Measurements from ENCODE around the gene ZCCHC24. TPM values are rescaled to one million over a fixed set of nuclear protein-coding genes. Genes with fewer than 3 reads are reported as not detected.

ZCCHC24 gene
- total RNA-seq, 3 donors from 2014 or later (not counting 1 experiment from before 2014, with no cell fraction given): 2.8 to 4.0 (median 3.6) TPM

- H3K9me3 Mint-ChIP-seq: no peaks in the 10 kb centered on the region
- H3K9me3 ChIP-seq (ENCODE audit: control insufficient read depth, insufficient read depth, low read length): no peaks in the 10 kb centered on the region
- H3K4me3 Mint-ChIP-seq: no peak overlapping the region
- no peak for TF ChIP-seq CTCF (IDR thresholded peaks at IDR 0.05)
- H3K27me3 Mint-ChIP-seq (ENCODE audit: low read depth in 2 of 2): no peaks in the 10 kb centered on the region
- peaks cover 0 to 15% of the 10 kb centered on the region in 2 donors for H3K4me1 Mint-ChIP-seq
- H3K4me1 ChIP-seq (ENCODE audit: control insufficient read depth, insufficient read depth, low read length): peaks cover 6% of the 10 kb centered on the region
- no peak for DNase-seq
- H3K36me3 ChIP-seq (ENCODE audit: control insufficient read depth, insufficient read depth, low read length): no peaks in the 10 kb centered on the region
- intact Hi-C loops (cut with micrococcal nuclease): no loop called here
- H3K27ac Mint-ChIP-seq: peak overlapping the region in 1 of 2 donors; percentile 11
- no peak overlapping the region for H3K4me3 ChIP-seq (ENCODE audit: low read length)
- no peaks in the 10 kb centered on the region for H3K27me3 ChIP-seq (ENCODE audit: control insufficient read depth, insufficient read depth, low read length)
- no peak overlapping the region for H3K27ac ChIP-seq (ENCODE audit: low read length)
- no peak for ATAC-seq
- 82% methylated on average over 6 of the region's 6 CpGs for WGBS (ENCODE audit: insufficient coverage)
- H3K36me3 Mint-ChIP-seq: no peaks in the 10 kb centered on the region
Measured at GRCh38 chr10:79392506-79393176, 52.8 kb downstream of the ZCCHC24 start.

- no peak overlapping the region for H3K4me3 ChIP-seq (ENCODE audit: low read length)
- H3K27me3 Mint-ChIP-seq (ENCODE audit: low read depth in 2 of 2): no peaks in the 10 kb centered on the region
- no peaks in the 10 kb centered on the region for H3K36me3 Mint-ChIP-seq
- H3K27me3 ChIP-seq (ENCODE audit: control insufficient read depth, insufficient read depth, low read length): no peaks in the 10 kb centered on the region
- no peaks in the 10 kb centered on the region for H3K9me3 Mint-ChIP-seq
- DNase-seq: no peak
- intact Hi-C loops (cut with micrococcal nuclease): no loop called here
- no peak overlapping the region for H3K27ac Mint-ChIP-seq
- WGBS (ENCODE audit: insufficient coverage): 91% methylated on average over 14 of the region's 14 CpGs
- no peak overlapping the region for H3K27ac ChIP-seq (ENCODE audit: low read length)
- TF ChIP-seq CTCF (IDR thresholded peaks at IDR 0.05): no peak
- no peaks in the 10 kb centered on the region for H3K36me3 ChIP-seq (ENCODE audit: control insufficient read depth, insufficient read depth, low read length)
- H3K4me1 ChIP-seq (ENCODE audit: control insufficient read depth, insufficient read depth, low read length): peaks cover 6% of the 10 kb centered on the region
- H3K4me1 Mint-ChIP-seq: peaks cover 0 to 15% of the 10 kb centered on the region in 2 donors
- ATAC-seq: no peak
- H3K9me3 ChIP-seq (ENCODE audit: control insufficient read depth, insufficient read depth, low read length): no peaks in the 10 kb centered on the region
- H3K4me3 Mint-ChIP-seq: no peak overlapping the region
Measured at GRCh38 chr10:79392020-79392398, 53.4 kb downstream of the ZCCHC24 start.

- H3K36me3 Mint-ChIP-seq: no peaks in the 10 kb centered on the region
- H3K9me3 ChIP-seq (ENCODE audit: control insufficient read depth, insufficient read depth, low read length): no peaks in the 10 kb centered on the region
- no peaks in the 10 kb centered on the region for H3K27me3 ChIP-seq (ENCODE audit: control insufficient read depth, insufficient read depth, low read length)
- no peak overlapping the region for H3K4me3 Mint-ChIP-seq
- no peak overlapping the region for H3K27ac ChIP-seq (ENCODE audit: low read length)
- WGBS (ENCODE audit: insufficient coverage): 95% methylated on average over 12 of the region's 12 CpGs
- H3K36me3 ChIP-seq (ENCODE audit: control insufficient read depth, insufficient read depth, low read length): no peaks in the 10 kb centered on the region
- H3K4me3 ChIP-seq (ENCODE audit: low read length): no peak overlapping the region
- no peaks in the 10 kb centered on the region for H3K9me3 Mint-ChIP-seq
- TF ChIP-seq CTCF (IDR thresholded peaks at IDR 0.05): no peak
- peaks cover 0 to 15% of the 10 kb centered on the region in 2 donors for H3K4me1 Mint-ChIP-seq
- no peak for ATAC-seq
- DNase-seq: no peak
- intact Hi-C loops (cut with micrococcal nuclease): no loop called here
- peaks cover 6% of the 10 kb centered on the region for H3K4me1 ChIP-seq (ENCODE audit: control insufficient read depth, insufficient read depth, low read length)
- H3K27me3 Mint-ChIP-seq (ENCODE audit: low read depth in 2 of 2): no peaks in the 10 kb centered on the region
- no peak overlapping the region for H3K27ac Mint-ChIP-seq
Measured at GRCh38 chr10:79391231-79392019, 54.0 kb downstream of the ZCCHC24 start.

Measured in natural killer cell (primary cell).